ENCODE data around the gene SLC5A5.

The SLC5A5 gene

DNA sequence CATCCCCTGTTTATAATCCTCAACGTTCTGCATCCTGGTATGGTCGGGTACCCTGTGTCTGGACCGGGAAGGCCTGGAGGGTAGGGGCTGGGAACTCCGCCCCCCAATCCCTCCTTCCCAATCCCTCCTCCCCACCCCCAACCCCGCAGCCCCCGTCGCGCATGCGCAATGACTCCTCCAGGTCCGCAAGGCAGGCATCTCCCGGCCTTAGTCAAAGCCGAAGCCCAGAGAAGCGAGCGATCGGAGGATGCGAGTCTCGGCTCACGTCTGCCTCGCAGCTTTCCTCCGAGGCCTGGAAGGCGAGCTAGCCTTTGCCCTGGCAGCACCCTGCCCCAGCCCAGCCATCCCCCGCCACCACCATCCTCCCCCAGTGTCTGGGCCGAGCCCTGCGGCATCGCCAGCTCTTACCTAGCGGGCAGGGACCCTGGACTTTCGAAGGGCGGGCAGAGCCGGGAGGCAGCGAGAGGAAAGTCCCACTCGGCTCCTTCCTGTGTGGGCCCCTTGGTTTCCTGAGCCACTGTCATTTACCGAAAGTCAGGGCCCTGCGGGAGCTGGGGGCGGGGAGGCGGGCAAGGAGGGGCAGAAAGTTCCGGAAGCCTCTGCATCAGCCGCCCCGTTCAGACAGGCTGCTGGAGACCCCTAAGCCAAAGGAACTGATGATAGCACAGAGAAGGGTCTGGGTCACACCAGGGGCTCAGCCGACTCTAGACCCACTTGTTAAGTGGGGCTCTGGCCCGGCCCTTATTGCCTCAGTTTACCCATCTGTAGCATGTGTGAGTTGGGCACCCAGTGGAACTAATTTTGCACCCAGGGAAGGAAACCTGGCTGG lies 24.0 kb upstream of the SLC5A5 start, which contains the start of gene JAK3:
Gene JAK3, minus strand, starts transcription at position 445 of the 829 bp plus-strand sequence. CDS start 3,565 bp downstream, outside the sequence.
- no peak for DNase-seq

DNA sequence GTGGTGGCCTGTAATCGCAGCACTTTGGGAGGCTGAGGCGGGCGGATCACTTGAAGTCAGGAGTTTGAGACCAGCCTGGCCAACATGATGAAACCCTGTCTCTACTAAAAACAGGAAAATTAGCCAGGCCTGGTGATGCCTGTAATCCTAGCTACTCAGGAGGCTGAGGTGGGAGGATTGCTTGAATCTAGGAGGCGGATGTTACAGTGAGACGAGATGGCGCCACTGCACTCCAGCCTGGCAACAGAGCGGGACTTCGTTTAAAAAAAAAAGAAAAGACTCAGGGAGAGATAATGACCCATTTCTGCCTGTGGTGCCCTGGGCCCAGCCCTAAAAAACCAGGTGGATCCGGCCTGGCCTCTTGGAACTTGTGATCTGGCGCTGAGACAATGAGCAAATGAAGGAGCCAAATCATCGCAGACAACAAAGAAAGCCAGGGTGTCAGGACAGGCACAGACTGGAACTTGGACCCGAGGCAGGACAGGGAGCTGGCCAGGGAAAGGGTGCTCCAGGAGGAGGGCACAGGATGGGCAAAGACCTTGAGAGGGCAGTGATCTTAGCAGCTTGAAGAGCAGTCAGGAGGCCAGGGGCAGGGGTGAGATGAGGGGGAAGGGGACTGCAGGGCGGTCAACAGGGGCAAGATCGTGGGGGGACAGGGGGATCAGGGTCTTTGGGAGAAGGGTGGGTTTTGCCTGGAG lies 23.0 kb upstream of the SLC5A5 start:
- DNase-seq = no peak

DNA sequence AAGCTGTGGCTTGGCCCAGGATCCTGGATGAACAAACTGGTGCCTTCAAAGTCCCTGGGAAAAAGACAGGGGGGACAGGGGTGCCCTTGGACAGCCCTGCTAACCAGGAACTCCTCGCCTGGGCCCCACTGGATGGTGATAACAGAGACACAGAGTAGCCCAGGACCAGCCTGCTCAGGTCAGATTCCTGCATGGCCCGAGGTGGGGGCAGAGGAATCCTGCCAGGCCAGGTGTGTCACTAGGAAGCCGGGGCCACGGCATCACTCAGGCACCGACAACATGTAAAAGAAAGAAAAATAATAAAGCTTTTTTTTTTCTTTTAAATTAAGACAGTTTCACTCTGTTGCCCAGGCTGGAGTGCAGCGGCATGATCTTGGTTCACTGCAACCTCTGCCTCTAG lies 17.7 kb upstream of the SLC5A5 start:
- DNase-seq = no peak

DNA sequence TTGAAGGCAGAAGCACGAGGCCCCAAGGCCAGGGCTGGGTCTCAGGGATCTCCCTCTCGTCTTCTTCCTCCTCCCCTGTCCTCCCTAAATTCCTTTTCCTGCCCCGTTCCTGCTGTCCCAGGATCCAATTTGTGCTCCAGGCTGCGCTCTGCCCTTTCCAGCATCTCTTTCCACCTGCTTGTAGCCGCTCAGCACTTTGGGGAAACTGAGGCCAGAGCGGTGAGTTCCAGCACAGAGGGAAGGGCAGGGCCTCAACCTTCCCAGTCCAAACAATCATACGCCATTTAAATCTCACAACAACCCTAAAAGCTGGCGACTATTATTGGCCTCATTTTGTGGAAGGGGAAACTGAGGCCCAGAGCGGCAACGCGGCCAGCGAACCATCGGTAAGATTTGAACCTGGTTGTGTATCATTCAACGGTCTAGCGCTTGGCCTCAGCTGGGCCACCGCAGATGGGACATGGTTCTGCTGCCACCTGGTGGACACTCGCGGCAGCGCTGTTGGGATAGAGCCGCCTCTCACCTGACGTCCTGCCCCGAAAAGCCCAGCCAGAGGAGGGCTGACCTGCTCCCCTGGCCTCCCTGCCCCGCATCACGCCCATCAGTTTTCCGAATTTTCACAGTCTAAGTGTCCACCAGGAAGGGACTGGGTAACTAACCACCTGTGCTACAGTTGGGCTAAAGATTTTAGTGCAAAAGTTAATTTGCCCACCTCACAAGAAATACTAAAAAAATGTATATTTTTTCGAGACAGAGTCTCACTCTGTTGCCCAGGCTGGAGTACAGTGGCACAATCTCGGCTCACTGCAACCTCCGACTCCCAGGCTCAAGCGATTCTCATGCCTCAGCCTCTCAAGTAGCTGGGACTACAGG lies 16.2 kb upstream of the SLC5A5 start:
- DNase-seq = peak; percentile 52

DNA sequence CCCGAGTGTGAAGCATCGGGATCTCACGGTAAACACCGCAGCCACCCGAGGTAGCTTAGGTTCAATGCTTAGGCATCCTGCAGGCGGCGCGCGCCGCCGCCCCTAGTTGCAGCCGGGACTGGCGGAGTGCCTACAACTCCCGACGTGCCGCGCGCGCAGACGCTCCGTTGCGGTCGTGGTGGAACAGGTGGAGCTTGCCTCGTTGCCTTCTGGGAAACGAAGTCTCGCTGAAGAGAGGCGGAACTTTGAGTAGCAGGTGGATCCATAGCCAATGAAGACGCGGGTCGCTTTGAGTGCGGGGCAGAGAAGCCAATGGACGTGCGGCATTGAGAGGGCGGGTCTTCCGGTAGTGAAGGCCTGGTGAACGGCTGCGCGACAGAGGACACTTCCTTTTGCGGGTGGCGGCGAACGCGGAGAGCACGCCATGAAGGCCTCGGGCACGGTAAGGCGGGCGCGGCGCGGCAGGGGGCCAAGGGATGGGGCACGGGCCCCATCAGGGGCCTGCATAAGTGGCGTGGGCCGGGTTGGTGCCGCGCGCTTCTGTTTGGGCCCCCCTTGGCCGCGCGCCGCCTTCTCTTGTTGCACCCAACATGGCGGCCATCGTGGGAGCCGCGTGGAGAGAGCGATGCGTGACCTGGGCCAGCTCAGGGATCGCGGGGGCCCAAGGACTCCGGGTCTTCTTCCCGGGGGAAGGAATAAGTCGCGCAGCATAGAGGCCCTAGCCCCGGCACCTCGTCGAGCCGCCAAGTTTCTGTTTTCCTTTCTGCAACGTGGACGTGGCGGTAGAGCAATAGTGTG lies 12.0 kb upstream of the SLC5A5 start, which contains the start of gene RPL18A:
Gene RPL18A, plus strand, starts transcription at position 378 of the 798 bp plus-strand sequence. Its CDS starts 47 bp downstream, at position 425.
- peak; percentile 99 for DNase-seq

DNA sequence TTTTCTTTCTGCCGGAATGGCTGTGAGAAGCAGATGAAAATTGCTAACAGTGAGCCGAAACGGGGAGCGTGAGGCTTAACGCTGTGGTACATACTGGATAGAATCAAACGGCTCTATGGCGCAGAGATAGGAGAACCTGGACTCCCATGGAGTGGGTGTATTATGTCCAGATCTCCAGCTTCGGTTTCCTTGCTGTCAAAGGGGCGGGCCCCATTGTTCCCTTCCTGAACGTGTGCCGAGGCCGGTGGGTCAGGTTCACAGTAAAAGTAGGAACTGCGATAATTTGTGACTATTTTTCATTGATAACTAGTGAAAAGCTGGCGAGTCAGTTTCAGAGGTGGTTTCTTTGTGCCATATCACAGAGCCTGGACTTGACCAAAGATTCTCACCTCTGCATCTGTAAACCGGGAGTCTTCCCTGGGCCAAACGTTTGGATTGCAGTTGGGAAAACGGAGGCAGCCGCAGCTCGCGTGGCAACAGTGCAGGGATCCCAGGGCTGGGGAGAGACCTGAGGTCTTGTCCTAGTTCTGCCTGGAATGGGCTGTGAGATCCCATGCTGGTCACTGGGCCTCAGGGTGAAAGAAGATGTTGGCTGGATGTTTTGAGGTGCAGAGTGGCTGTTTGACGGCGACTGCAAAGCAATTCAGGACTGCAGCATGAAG lies 11.3 kb upstream of the SLC5A5 start:
- DNase-seq = no peak

DNA sequence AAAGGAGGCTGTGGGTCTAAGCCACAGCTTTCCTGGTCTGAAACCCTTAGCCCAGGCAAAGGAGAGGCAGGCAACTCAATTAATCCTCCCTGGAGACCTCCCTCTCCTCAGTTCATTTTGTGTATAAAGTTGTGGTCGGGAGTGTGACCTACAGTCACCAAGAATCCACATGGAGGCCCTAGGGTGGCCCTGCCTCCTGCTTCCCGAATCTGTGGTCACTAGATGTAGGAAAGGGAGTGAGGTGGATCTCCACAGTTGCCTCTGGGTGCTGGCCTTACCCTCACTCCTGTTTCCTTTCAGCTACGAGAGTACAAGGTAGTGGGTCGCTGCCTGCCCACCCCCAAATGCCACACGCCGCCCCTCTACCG lies 10.8 kb upstream of the SLC5A5 start:
- no peak for DNase-seq

DNA sequence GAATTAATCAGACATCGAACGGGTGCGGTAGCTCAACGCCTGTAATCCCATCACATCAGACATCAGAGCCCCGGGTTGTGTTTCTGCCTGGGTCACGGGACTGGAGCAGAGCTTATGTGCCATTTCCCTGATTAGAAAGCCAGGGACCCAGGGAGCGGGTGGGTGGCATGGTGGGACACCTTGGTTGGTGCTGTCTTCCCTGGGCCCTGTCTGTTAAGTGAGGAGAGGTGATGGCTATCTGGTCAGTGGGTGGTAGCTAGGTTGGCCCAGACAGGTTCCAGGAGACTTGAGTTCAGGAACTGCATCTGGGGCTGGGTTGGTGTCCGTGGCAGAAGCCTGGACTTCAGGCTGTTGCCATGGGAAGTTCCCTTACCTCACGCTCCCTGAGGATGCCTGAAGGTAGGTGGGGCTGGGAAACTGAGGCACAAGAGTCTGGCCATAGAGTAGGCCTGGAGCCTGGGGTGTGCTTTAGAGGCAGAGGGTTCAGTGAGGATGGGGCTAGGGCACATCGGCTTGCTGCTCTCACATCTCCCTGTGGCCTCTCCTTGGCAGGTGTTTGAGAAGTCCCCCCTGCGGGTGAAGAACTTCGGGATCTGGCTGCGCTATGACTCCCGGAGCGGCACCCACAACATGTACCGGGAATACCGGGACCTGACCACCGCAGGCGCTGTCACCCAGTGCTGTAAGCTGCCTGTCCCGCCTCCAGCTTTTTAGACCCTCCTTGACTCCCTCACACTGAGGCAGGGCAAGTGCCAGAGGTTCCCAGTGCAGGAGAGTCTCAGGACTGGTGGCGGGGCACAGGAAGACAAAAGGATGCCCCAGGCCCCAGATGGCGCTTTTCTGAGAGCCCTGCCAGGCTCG lies 10.0 kb upstream of the SLC5A5 start:
- no peak for DNase-seq

DNA sequence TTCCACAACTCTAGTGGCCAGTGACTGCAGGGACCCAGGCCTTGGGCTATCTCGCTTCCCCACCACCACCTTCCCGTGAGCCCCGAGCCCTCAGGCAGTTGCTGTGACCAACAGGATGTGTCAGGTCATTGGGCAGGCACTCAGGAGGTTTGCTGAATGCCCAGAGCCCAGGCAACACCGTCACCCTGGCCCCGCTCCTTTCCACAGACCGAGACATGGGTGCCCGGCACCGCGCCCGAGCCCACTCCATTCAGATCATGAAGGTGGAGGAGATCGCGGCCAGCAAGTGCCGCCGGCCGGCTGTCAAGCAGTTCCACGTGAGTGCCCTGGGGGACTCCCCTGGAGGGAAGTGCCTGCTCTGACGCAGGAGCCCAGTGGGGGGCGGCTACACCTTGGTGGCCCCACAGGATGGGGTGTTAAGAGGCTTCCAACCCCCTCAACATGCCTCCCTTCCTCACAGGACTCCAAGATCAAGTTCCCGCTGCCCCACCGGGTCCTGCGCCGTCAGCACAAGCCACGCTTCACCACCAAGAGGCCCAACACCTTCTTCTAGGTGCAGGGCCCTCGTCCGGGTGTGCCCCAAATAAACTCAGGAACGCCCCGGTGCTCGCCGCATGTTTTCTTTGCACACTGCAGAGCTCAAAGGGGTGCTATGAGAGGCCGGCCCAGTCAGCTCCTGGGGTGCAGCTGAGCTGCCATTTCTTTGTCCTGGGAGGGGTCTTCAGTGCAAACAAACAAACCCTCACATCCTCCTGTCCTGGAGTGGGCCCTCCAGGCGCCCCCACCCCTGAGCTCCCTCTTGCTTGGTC lies 8.8 kb upstream of the SLC5A5 start:
- no peak for DNase-seq

DNA sequence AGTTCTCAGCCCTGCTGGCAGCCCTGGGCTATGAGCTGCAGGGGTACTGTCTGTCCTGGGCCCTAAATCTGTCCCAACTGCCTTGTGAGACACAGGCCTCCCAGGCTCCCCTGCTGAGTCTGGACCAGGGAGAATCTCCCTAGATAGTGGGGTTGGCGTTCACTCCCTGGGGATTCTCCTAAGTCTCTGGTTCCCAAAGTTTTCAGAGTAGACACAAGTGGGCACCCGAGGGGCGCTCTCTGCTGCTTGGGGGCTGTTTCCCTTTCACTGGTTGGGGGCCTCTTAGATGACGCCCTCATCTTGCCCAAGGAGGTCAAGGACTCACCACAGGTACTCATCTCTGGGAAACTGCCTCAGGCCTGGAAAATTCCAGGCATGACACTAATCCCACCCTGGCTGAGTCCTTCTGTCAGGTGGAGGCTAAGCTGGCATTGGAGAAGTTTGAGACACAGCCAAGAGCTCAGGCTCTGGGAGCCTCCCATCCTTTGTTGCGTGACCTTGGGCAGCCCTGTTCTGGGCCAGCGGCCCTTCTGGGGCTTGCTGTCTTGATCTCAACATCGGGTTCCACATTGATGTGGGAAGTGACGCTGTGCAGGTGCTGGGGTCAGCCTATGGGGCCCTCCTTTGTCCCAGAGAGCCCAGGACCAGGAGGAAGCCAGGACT lies 8.1 kb upstream of the SLC5A5 start:
- DNase-seq = no peak

DNA sequence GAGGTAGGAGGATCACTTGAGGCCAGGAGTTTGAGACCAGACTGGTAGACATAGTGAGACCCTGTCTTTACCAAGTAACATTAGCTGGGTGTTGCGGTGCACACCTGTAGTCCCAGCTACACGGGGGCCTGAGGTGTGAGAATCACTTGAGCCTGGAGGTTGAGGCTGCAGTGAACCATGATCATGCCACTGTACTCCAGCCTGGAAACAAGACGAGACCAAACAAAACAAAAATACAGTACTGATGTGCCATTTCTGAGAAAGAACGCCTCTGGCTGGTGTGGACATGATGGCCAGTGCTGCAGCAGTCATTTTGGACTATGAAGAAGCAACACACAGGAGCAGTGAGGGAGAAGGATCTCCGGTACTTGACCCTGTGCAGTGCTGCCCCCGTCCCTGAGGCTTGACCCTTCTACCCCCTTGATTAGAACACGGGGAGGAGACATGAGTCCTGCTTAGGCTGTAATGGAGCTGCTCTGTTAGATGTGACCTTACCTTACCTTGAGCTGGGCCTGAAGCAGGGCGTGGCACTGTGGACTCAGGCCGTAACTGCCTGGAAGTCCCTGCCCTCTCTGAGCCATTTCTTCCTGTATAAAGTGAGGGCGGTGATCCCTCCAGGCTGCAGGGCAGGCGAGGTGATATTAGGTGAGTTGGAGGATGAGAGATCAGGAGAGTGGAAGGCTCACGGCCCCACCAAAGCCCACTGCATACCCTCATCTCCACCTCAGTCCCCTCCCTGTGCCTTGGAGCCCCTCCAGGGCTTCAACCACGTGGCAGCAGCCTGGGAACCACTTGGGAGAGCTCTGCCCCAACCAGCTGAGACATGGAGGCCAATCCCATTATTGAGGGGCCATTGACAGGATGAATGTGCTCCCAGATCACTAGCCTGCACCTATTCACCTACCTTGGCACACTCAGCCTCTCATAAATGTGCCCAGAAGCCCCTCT lies 6.1 kb upstream of the SLC5A5 start:
- no peak for DNase-seq

DNA sequence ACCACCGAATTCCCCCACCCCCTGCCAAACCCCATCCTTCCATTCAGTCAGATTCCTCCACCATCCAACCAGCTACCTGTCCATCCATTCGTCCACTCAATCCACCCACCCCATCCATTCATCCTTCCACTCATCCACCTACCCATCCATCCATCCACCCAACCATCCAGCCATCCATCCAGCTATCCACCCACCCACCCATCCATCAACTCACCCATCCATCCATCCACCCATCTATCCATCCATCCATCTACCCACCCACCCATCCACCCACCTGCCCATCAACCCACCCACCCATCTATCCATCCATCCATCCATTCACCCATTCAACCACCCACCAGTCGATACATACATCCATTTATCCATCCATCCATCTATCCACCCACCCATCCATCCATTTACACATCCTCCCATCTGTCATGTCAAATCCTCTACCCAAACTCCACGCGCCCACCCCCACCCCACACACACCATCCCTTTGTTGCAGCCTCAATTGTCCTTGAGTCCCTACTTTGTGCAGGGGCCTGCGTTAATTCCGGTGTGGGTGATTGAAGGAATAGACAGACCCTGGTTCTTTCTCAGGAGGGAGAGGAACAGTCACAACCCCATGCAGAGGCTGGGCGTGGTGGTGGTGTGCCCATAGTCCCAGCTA lies 5.3 kb upstream of the SLC5A5 start:
- no peak for DNase-seq

DNA sequence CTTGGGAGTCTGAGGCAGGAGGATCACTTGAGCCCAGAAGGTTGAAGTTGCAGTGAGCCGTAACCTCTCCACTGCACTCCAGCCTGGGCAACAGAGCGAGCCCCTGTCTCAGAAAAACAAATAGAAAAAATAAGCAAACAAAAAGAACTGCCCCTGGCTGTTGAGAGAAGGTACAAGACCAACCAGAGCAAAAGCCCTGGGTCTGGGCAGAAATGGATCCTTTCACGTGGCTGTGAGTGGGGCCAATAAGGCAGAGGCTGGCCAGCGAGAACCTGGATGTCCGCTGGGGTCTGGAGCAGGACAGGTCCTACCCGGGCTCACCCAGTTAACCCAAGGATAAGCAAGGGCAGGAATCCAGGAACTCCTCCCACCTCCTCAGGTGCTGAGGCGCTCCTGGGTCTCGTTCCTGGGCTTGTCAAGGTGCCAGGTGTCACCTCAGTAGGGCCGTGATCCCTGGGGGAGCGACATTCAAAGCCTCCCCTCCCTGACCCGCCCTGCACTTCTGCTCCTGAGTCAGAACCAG lies 4.7 kb upstream of the SLC5A5 start:
- no peak for DNase-seq

DNA sequence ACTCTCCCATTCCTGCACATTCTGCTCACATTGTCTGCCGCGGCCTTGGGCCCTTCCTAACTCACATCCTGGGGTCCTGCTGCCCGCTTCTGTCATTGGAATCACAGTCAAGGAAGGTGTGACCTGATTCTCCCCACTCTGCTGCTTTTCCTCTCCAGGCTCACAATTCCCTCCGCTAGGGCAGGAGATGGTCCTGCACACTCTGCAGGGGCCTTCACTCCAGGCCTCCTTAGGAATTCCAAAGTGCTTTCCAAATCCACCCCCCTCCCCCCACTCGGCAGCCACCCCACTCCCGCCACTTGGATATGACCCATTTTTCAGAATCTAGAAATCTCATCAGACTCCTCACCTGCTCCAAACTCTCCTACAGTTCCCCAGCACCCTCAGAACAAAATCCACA lies 3.1 kb upstream of the SLC5A5 start:
- DNase-seq = no peak

DNA sequence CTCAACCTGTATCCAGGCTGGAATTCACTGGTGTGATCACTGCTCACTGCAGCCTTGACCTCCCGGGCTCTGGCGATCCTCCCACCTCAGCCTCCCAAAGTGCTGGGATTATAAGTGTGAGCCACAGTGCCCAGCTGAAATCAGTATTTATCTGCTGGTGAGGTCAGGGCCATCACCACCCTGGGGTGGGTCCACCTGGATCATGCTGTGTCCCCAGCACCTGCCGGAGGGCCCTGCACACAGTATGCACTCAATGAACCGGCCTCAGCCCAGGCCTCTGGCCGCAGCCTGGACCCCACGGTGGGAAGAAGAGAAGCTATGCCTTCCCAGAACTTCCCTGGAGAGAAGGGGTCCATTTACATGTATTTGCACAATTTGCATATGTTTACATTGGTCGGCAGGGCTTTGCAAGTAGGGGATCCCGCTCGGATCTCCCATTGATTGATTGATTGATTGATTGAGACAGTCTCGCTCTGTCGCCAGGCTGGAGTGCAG lies 2.6 kb upstream of the SLC5A5 start:
- DNase-seq = no peak

DNA sequence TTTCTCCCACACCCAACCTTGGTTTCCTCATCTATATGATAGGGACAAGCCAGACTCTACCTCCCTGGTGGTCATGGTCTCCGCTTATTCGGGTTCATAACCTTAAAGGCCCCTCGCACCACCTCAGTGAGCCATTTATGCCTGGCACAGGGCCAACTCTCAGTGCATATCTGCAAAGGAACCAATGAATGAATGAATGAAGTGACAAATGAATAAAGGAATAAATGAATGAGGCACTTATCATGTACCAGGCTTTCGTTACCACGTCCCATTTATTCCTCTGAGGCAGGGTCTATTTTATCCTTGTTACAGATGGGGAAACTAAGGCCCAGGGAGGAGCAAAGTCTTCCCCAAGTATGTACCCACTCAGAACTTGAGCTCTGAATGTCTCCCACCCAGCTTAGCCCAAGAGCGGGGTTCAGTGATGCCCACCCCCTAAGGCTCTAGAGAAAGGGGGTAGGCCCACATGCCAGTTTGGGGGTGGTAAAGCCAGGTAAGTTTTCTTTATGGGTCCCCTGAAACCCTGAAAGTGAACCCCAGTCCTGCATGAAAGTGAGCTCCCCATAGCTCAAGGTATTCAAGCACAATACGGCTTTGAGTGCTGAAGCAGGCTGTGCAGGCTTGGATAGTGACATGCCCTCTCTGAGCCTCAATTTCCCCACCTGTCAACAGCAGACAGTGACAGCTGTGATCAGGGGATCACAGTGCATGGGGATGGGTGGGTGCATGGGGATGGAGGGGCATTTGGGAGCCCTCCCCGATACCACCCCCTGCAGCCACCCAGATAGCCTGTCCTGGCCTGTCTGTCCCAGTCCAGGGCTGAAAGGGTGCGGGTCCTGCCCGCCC lies 490 bp upstream of the SLC5A5 start:
- no peak for DNase-seq

Measured in NCI-H774 (cell line).